WERI-Rb-1 (cell line): ENCODE data around the gene FRMPD2.
"Not testable (repeated sequence)": the region's sequence is repeated elsewhere in the genome, so short reads cannot be mapped to it uniquely, and the experiment has no call there.

ENCODE experiments used
- DNase-seq: peaks from one replicate; pipeline ENCODE4 v3.0.0-alpha.2; 2020
- H3K27ac ChIP-seq: fragments of 250-450 bp; sonication (Bioruptor Pico); 2 replicates; pipeline ENCODE4 v1.5.1; 2020; ENCODE audit warnings: mild to moderate bottlenecking, moderate library complexity
- H3K27me3 ChIP-seq: fragments of 250-450 bp; sonication (Bioruptor Pico); 2 replicates; pipeline ENCODE4 v1.5.1; 2021; ENCODE audit warnings: mild to moderate bottlenecking, low read depth, moderate library complexity; ENCODE audit not compliant: insufficient read depth, severe bottlenecking
- H3K36me3 ChIP-seq: fragments of 250-450 bp; sonication (Bioruptor Pico); 2 replicates; pipeline ENCODE4 v1.5.1; 2020; ENCODE audit warnings: mild to moderate bottlenecking, moderate library complexity
- H3K4me3 ChIP-seq: 2 replicates; pipeline ENCODE4 v1.5.1; 2011; ENCODE audit warnings: low read depth, mild to moderate bottlenecking, control low read depth, low read length
- H3K9me3 ChIP-seq: fragments of 250-450 bp; sonication (Bioruptor Pico); 2 replicates; pipeline ENCODE4 v1.5.1; 2021; ENCODE audit warnings: mild to moderate bottlenecking, moderate library complexity; ENCODE audit not compliant: severe bottlenecking
- CTCF ChIP-seq: IDR thresholded peaks from 2 replicates; pipeline ENCODE4 v1.5.1; 2011; ENCODE audit warnings: low read depth, mild to moderate bottlenecking, control low read depth, inconsistent platforms, low read length

The FRMPD2 gene

GRCh38 chr10:48231178-48231577 lies 43.3 kb downstream of the FRMPD2 start:
- no peak for DNase-seq
- no peaks in the 10 kb centered on the region for H3K9me3 ChIP-seq
- H3K27me3 ChIP-seq = no peaks in the 10 kb centered on the region
- H3K4me3 ChIP-seq = no peak overlapping the region
- TF ChIP-seq CTCF = no peak
- no peaks in the 10 kb centered on the region for H3K36me3 ChIP-seq
- no peak overlapping the region for H3K27ac ChIP-seq

GRCh38 chr10:48227213-48227612 lies 47.3 kb downstream of the FRMPD2 start:
- H3K9me3 ChIP-seq = no peaks in the 10 kb centered on the region
- H3K4me3 ChIP-seq = no peak overlapping the region
- DNase-seq = no peak
- H3K27ac ChIP-seq = no peak overlapping the region
- H3K27me3 ChIP-seq = no peaks in the 10 kb centered on the region
- H3K36me3 ChIP-seq = no peaks in the 10 kb centered on the region
- no peak for TF ChIP-seq CTCF

- H3K27me3 ChIP-seq = no peaks in the 10 kb centered on the region
- H3K27ac ChIP-seq = no peak overlapping the region
- no peak overlapping the region for H3K4me3 ChIP-seq
- H3K9me3 ChIP-seq = no peaks in the 10 kb centered on the region
- no peak for TF ChIP-seq CTCF
- H3K36me3 ChIP-seq = no peaks in the 10 kb centered on the region
- DNase-seq = no peak
These were observed 49.4 kb downstream of the FRMPD2 start for GRCh38 chr10:48224979-48225560.

- Histone ChIP-seq H3K4me3 (no peak overlapping the region), H3K9me3 (no peaks in the 10 kb centered on the region), H3K27me3 (no peaks in the 10 kb centered on the region), H3K36me3 (no peaks in the 10 kb centered on the region), H3K27ac (no peak overlapping the region)
- no peak for DNase-seq
- no peak for TF ChIP-seq CTCF
These were observed 50.2 kb downstream of the FRMPD2 start for GRCh38 chr10:48224296-48224695.

- Histone ChIP-seq H3K36me3 (no peaks in the 10 kb centered on the region), H3K27me3 (no peaks in the 10 kb centered on the region), H3K27ac (no peak overlapping the region), H3K9me3 (peaks cover 3% of the 10 kb centered on the region), H3K4me3 (no peak overlapping the region)
- no peak for DNase-seq
- no peak for TF ChIP-seq CTCF
These were observed 52.7 kb downstream of the FRMPD2 start for GRCh38 chr10:48221814-48222213.

- not testable (repeated sequence) for H3K9me3 ChIP-seq, H3K27ac ChIP-seq, H3K4me3 ChIP-seq, H3K36me3 ChIP-seq, H3K27me3 ChIP-seq, DNase-seq
These were observed 53.5 kb downstream of the FRMPD2 start for GRCh38 chr10:48221031-48221430.
